ENCODE data around the gene CFAP77. TPM values are rescaled to one million over a fixed set of nuclear protein-coding genes. Genes with fewer than 3 reads are reported as not detected.

Gene CFAP77
- total and polyA plus RNA-seq, 2 of the 13 experiments (the other 11 are each of a cell fraction or from before 2014, with no cell fraction given) = not detected

DNA sequence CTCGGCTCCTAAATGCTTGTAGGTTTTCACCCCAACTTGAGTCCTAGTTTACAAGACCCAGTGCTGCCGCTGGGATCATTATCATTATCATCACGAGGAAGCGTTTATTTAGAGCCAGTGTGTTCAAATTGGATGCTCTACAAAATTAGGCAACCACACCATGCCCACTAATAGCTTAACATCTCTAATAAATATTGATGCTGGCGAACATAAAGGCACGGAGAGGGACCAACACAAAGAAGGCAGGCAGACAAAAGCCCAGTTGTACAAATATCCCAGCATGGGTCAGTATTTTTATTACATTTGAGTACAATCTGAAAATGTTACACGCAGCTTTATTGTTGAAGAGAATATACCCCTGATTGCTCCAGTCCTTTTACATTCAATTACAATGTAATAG, 4.7 kb downstream of the CFAP77 start:
- ChIA-PET CTCF (ENCODE audit: low intra/inter-chr PET ratio, low total read pairs) (no interaction called here), POLR2A (no interaction called here)
- Histone ChIP-seq H3K27me3 (ENCODE audit: control insufficient read depth in 1 of 2, insufficient read depth in 2 of 2, low read length in 2 of 2) (peaks cover 2 to 66% of the 10 kb centered on the region in 2 experiments; a peak in 3 of 5 replicates), H3K4me2 (ENCODE audit: low read depth, low read length) (no peak overlapping the region), H3K36me3 (replicated peaks in 1 of 2; ENCODE audit: control insufficient read depth in 1 of 2, insufficient read depth in 2 of 2, low read length in 2 of 2) (no peaks in the 10 kb centered on the region), H2AFZ (ENCODE audit: low read length) (no peak overlapping the region), H3K9ac (ENCODE audit: insufficient read depth, low read depth, low read length) (no peak overlapping the region), H3K4me1 (ENCODE audit: insufficient read depth, low read length) (peaks cover 21% of the 10 kb centered on the region), H3K4me3 (replicated peaks in 1 of 3; ENCODE audit: insufficient read depth in 1 of 3, low read depth in 2 of 3, low read length in 3 of 3) (no peak overlapping the region), H3K9me3 (ENCODE audit: low read length) (no peaks in the 10 kb centered on the region), H3K27ac (ENCODE audit: extremely low read length, insufficient read depth, low read length) (no peak overlapping the region), H3K79me2 (ENCODE audit: insufficient read depth, low read length) (no peaks in the 10 kb centered on the region), H4K20me1 (ENCODE audit: insufficient read depth, low read length) (peaks cover 6% of the 10 kb centered on the region; the same call in 1 of the 2 replicates)
- in situ Hi-C loops (cut with HindIII; ENCODE audit: extremely low pct_ligation_motif_present, low pct_unique_long_range_greater_than_20kb) = loop anchor here (5.0 to 10.0 kb wide), 3 partner anchors 90 to 383 kb away; no protein-coding TSS in a partner anchor
- ATAC-seq (no peak), DNase-seq (ENCODE audit: low spot score) (no peak), FAIRE-seq (no peak)
- 6% methylated on average over 7 of the region's 7 CpGs for WGBS (ENCODE audit: low lambda C conversion rate)
- no TSS peak for BruUV-seq (replicated peaks)
- TF ChIP-seq, protein P1, sequence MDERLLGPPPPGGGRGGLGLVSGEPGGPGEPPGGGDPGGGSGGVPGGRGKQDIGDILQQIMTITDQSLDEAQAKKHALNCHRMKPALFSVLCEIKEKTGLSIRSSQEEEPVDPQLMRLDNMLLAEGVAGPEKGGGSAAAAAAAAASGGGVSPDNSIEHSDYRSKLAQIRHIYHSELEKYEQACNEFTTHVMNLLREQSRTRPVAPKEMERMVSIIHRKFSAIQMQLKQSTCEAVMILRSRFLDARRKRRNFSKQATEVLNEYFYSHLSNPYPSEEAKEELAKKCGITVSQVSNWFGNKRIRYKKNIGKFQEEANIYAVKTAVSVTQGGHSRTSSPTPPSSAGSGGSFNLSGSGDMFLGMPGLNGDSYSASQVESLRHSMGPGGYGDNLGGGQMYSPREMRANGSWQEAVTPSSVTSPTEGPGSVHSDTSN (CRISPR knock-in tag; IDR thresholded peaks at IDR 0.05) = no peak
- no peak for TF ChIP-seq AHR (CRISPR knock-in tag; IDR thresholded peaks at IDR 0.05)
- TF ChIP-seq ZNF766 (CRISPR knock-in tag; IDR thresholded peaks at IDR 0.05; ENCODE audit: borderline replicate concordance) = no peak
- no peak for TF ChIP-seq NONO (IDR thresholded peaks at IDR 0.05)
- no peak for TF ChIP-seq NONO (CRISPR knock-in tag; conservative IDR thresholded peaks at IDR 0.05)
- TF ChIP-seq, protein P2, sequence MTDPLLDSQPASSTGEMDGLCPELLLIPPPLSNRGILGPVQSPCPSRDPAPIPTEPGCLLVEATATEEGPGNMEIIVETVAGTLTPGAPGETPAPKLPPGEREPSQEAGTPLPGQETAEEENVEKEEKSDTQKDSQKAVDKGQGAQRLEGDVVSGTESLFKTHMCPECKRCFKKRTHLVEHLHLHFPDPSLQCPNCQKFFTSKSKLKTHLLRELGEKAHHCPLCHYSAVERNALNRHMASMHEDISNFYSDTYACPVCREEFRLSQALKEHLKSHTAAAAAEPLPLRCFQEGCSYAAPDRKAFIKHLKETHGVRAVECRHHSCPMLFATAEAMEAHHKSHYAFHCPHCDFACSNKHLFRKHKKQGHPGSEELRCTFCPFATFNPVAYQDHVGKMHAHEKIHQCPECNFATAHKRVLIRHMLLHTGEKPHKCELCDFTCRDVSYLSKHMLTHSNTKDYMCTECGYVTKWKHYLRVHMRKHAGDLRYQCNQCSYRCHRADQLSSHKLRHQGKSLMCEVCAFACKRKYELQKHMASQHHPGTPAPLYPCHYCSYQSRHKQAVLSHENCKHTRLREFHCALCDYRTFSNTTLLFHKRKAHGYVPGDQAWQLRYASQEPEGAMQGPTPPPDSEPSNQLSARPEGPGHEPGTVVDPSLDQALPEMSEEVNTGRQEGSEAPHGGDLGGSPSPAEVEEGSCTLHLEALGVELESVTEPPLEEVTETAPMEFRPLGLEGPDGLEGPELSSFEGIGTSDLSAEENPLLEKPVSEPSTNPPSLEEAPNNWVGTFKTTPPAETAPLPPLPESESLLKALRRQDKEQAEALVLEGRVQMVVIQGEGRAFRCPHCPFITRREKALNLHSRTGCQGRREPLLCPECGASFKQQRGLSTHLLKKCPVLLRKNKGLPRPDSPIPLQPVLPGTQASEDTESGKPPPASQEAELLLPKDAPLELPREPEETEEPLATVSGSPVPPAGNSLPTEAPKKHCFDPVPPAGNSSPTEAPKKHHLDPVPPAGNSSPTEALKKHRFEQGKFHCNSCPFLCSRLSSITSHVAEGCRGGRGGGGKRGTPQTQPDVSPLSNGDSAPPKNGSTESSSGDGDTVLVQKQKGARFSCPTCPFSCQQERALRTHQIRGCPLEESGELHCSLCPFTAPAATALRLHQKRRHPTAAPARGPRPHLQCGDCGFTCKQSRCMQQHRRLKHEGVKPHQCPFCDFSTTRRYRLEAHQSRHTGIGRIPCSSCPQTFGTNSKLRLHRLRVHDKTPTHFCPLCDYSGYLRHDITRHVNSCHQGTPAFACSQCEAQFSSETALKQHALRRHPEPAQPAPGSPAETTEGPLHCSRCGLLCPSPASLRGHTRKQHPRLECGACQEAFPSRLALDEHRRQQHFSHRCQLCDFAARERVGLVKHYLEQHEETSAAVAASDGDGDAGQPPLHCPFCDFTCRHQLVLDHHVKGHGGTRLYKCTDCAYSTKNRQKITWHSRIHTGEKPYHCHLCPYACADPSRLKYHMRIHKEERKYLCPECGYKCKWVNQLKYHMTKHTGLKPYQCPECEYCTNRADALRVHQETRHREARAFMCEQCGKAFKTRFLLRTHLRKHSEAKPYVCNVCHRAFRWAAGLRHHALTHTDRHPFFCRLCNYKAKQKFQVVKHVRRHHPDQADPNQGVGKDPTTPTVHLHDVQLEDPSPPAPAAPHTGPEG (CRISPR knock-in tag; IDR thresholded peaks at IDR 0.05) = no peak
- TF ChIP-seq TAF15 (IDR thresholded peaks at IDR 0.05; ENCODE audit: low read depth, low read length, poor library complexity, severe bottlenecking) = no peak
- no peak for TF ChIP-seq MEF2D (CRISPR knock-in tag; IDR thresholded peaks at IDR 0.05)
- no peak for TF ChIP-seq ZFX (CRISPR knock-in tag; IDR thresholded peaks at IDR 0.05; ENCODE audit: low read depth)
- no peak for TF ChIP-seq NCOA1 (CRISPR knock-in tag; IDR thresholded peaks at IDR 0.05)
- no peak for TF ChIP-seq NBN (conservative IDR thresholded peaks at IDR 0.05)
- intact Hi-C loops (cut with micrococcal nuclease; ENCODE audit: unreplicated experiment) = loop anchor here (10.0 kb wide), 1 partner anchor 90 kb away; no protein-coding TSS in a partner anchor
